GM23338 (cell line): Measurements from ENCODE around the gene CFAP410. TPM values are rescaled to one million over a fixed set of nuclear protein-coding genes. Genes with fewer than 3 reads are reported as not detected.

ENCODE experiments used
- ATAC-seq: fragments of 200-7000 bp; cut with Tn5 transposase; 3 replicates; pipeline ENCODE4 v1.9.1; 2020
- DNase-seq: peaks from one replicate; pipeline ENCODE4 v3.0.0-alpha.2; 2015; ENCODE audit warnings: low spot score
- H2AFZ ChIP-seq: fragments of 200-600 bp; sonication (generic); 2 replicates; pipeline ENCODE4 v1.8.0; 2016; ENCODE audit warnings: antibody characterized with exemption, mild to moderate bottlenecking, moderate library complexity
- H3F3A ChIP-seq: fragments of 200-600 bp; sonication (generic); replicated peaks from 2 replicates; pipeline ENCODE4 v1.8.0; 2017; ENCODE audit warnings: antibody characterized with exemption, mixed run types, low read depth
- H3K27ac ChIP-seq: fragments of 200-600 bp; sonication (generic); 2 replicates; pipeline ENCODE4 v1.6.1; 2016; ENCODE audit warnings: low read depth
- H3K27me3 ChIP-seq: fragments of 200-600 bp; sonication (generic); 2 replicates; pipeline ENCODE4 v1.8.0; 2016; ENCODE audit warnings: mild to moderate bottlenecking, mixed run types, moderate library complexity; ENCODE audit not compliant: insufficient read depth
- H3K36me3 ChIP-seq: fragments of 200-600 bp; sonication (generic); 2 replicates; pipeline ENCODE4 v1.8.0; 2016; ENCODE audit warnings: mild to moderate bottlenecking; ENCODE audit not compliant: insufficient read depth
- H3K4me1 ChIP-seq: fragments of 200-600 bp; sonication (generic); 2 replicates; pipeline ENCODE4 v1.8.0; 2016; ENCODE audit warnings: mild to moderate bottlenecking, moderate library complexity; ENCODE audit not compliant: insufficient read depth
- H3K4me2 ChIP-seq: fragments of 200-600 bp; sonication (generic); 2 replicates; pipeline ENCODE4 v1.7.1; 2017; ENCODE audit warnings: mixed run types
- H3K4me3 ChIP-seq: fragments of 200-600 bp; sonication (generic); 2 replicates; pipeline ENCODE4 v1.6.1; 2016; ENCODE audit warnings: mixed run types
- H3K79me2 ChIP-seq: fragments of 200-600 bp; sonication (generic); replicated peaks from 2 replicates; pipeline ENCODE4 v1.8.0; 2017; ENCODE audit warnings: mild to moderate bottlenecking; ENCODE audit not compliant: insufficient read depth
- H3K9me2 ChIP-seq: fragments of 200-600 bp; sonication (generic); 2 replicates; pipeline ENCODE4 v1.8.0; 2017; ENCODE audit not compliant: insufficient read depth
- H4K20me1 ChIP-seq: fragments of 200-600 bp; sonication (generic); replicated peaks from 2 replicates; pipeline ENCODE4 v1.8.0; 2017; ENCODE audit warnings: mild to moderate bottlenecking; ENCODE audit not compliant: insufficient read depth
- H3K27ac Mint-ChIP-seq: 2 replicates; pipeline ENCODE4 v1.8.0; 2020; ENCODE audit warnings: inconsistent platforms, mild to moderate bottlenecking, moderate library complexity, mixed read lengths
- H3K27me3 Mint-ChIP-seq: 3 replicates; pipeline ENCODE4 v1.8.0; 2022; ENCODE audit warnings: low read depth, mild to moderate bottlenecking, moderate library complexity, mixed read lengths, inconsistent platforms; ENCODE audit not compliant: insufficient read depth, poor library complexity
- H3K36me3 Mint-ChIP-seq: 3 replicates; pipeline ENCODE4 v1.8.0; 2021; ENCODE audit warnings: low read depth, mild to moderate bottlenecking, inconsistent platforms, moderate library complexity, mixed read lengths
- H3K4me1 Mint-ChIP-seq: 3 replicates; pipeline ENCODE4 v1.8.0; 2020; ENCODE audit warnings: mild to moderate bottlenecking, inconsistent platforms, mixed read lengths
- H3K4me3 Mint-ChIP-seq: 3 replicates; pipeline ENCODE4 v1.8.0; 2021; ENCODE audit warnings: moderate library complexity, mild to moderate bottlenecking, inconsistent platforms, mixed read lengths
- H3K9me3 Mint-ChIP-seq: 3 replicates; pipeline ENCODE4 v1.8.0; 2020; ENCODE audit warnings: moderate library complexity, mild to moderate bottlenecking, inconsistent platforms, mixed read lengths
- CTCF ChIP-seq, 2 experiments: fragments of 200-600 bp in 1 of 2; sonication (generic) in 1 of 2; conservative IDR thresholded peaks; 2 replicates each; pipeline versions ENCODE4 v1.5.1 to v1.6.1; 2016 to 2017; ENCODE audit warnings: antibody characterized with exemption in 2 of 2, low read depth in 2 of 2, mild to moderate bottlenecking in 2 of 2, moderate library complexity in 1 of 2
- EZH2phosphoT487 ChIP-seq: fragments of 200-600 bp; sonication (generic); IDR thresholded peaks from one replicate; pipeline ENCODE4 v1.8.1; 2018; ENCODE audit warnings: antibody characterized with exemption; ENCODE audit not compliant: unreplicated experiment
- JUNB ChIP-seq: IDR thresholded peaks from one replicate; pipeline ENCODE4 v1.6.1; 2016; ENCODE audit warnings: antibody characterized with exemption; ENCODE audit not compliant: unreplicated experiment
- POLR2AphosphoS5 ChIP-seq: IDR thresholded peaks from 2 replicates; pipeline ENCODE4 v1.6.1; 2016; ENCODE audit warnings: antibody characterized with exemption, low read depth
- ZNF114 ChIP-seq: fragments of 250-450 bp; sonication (Bioruptor Pico); IDR thresholded peaks from 2 replicates; pipeline ENCODE4 v1.5.0; 2020; ENCODE audit warnings: mild to moderate bottlenecking, moderate library complexity
- ZNF462 ChIP-seq: fragments of 250-450 bp; sonication (Bioruptor Pico); IDR thresholded peaks from 2 replicates; pipeline ENCODE4 v1.5.0; 2020; ENCODE audit warnings: mild to moderate bottlenecking, moderate library complexity
- polyA plus RNA-seq: library from polyadenylated mRNA; unstranded; fragments of >200 nt; fragmentation: Nextera tagmentation; extraction: Ambion mirVana; gene quantifications from 2 replicates; pipeline ENCODE4 v1.2.1, GENCODE V29; 2016
- total RNA-seq: library from RNA; depleted of rRNA; stranded (reverse); fragments of >200 nt; shearing (Covaris generic); gene quantifications from 2 replicates; pipeline ENCODE4 v1.2.3, GENCODE V29; 2014

CFAP410 gene
- total and polyA plus RNA-seq, 2 experiments from 2014 or later: 11.0 to 24.0 TPM

- TF ChIP-seq ZNF462: no peak
Observed at GRCh38 chr21:44359396-44359795, 20.2 kb upstream of the CFAP410 start (continued).

GRCh38 chr21:44357064-44357837, 18.1 kb upstream of the CFAP410 start:
- Histone ChIP-seq H3K27me3 (no peaks in the 10 kb centered on the region), H3K36me3 (no peaks in the 10 kb centered on the region), H2AFZ (no peak overlapping the region), H4K20me1 (no peaks in the 10 kb centered on the region), H3F3A (no peaks in the 10 kb centered on the region), H3K4me2 (no peak overlapping the region), H3K4me3 (no peak overlapping the region), H3K79me2 (no peaks in the 10 kb centered on the region), H3K9me2 (peaks cover 3% of the 10 kb centered on the region; the same call in 1 of the 2 replicates), H3K4me1 (no peaks in the 10 kb centered on the region), H3K27ac (no peak overlapping the region)
- Mint-ChIP-seq H3K4me3 (no peak overlapping the region), H3K36me3 (no peaks in the 10 kb centered on the region), H3K9me3 (no peaks in the 10 kb centered on the region; the same call in 2 of the 3 replicates), H3K27me3 (peaks cover 10% of the 10 kb centered on the region), H3K27ac (no peak overlapping the region), H3K4me1 (no peaks in the 10 kb centered on the region)
- ATAC-seq (no peak), DNase-seq (no peak)
- TF ChIP-seq EZH2phosphoT487 (no peak), ZNF114 (CRISPR knock-in tag) (no peak), CTCF (conservative IDR thresholded peaks at IDR 0.05; ENCODE audit: low read depth in 2 of 2) (no peak), POLR2AphosphoS5 (no peak), ZNF462 (no peak), JUNB (no peak)
